ENCODE data around the gene HRH2.
A peak's percentile ranks its signal among the peaks of the same experiment; 100 is the strongest.

The HRH2 gene

GRCh38 chr5:175654807-175655206 is 3.1 kb upstream of the HRH2 start:
- H2BK120ac ChIP-seq (ENCODE audit: low read depth, low read length): no peak overlapping the region
- H2AK5ac ChIP-seq (ENCODE audit: low read depth, low read length): no peak overlapping the region
- no peak overlapping the region for H4K8ac ChIP-seq (ENCODE audit: low read depth, low read length)
- H3K27me3 ChIP-seq (ENCODE audit: control insufficient read depth in 3 of 3, insufficient read depth in 3 of 3, low read depth in 1 of 3, low read length in 3 of 3): peaks cover 2 to 48% (median 30%) of the 10 kb centered on the region in 3 experiments
- peaks cover 4 to 5% of the 10 kb centered on the region in 2 donors for H3K4me1 ChIP-seq (ENCODE audit: control insufficient read depth in 2 of 2, insufficient read depth in 1 of 2, low read depth in 1 of 2, low read length in 2 of 2)
- H3K36me3 ChIP-seq (replicated peaks in 1 of 2; ENCODE audit: control insufficient read depth in 2 of 2, insufficient read depth in 2 of 2, low read length in 2 of 2): no peaks in the 10 kb centered on the region
- no peak overlapping the region for H4K91ac ChIP-seq (ENCODE audit: low read depth, low read length, poor library complexity)
- H3K9ac ChIP-seq (ENCODE audit: low read depth, low read length, poor library complexity): no peak overlapping the region
- no peak overlapping the region for H3K23ac ChIP-seq (ENCODE audit: low read depth, low read length, poor library complexity)
- H2BK15ac ChIP-seq (ENCODE audit: low read length): no peak overlapping the region
- WGBS, 2 donors (ENCODE audit: extremely low coverage in 2 of 2, insufficient read length in 2 of 2, insufficient replicate concordance in 1 of 2): no CpG with 5 or more reads among the region's 8 CpGs
- H2BK5ac ChIP-seq (ENCODE audit: low read length): no peak overlapping the region
- H3K4me3 ChIP-seq (ENCODE audit: low read length in 2 of 2): no peak overlapping the region
- no peak overlapping the region for H3K27ac ChIP-seq (replicated peaks; ENCODE audit: low read length)
- peaks cover 1 to 2% of the 10 kb centered on the region in 2 donors for H3K9me3 ChIP-seq (replicated peaks in 1 of 2; ENCODE audit: control insufficient read depth in 2 of 2, insufficient read depth in 1 of 2, low read depth in 1 of 2, low read length in 2 of 2)
- H3K14ac ChIP-seq (ENCODE audit: low read length): no peak overlapping the region
- H3K4me2 ChIP-seq (ENCODE audit: insufficient read depth, low read length, poor library complexity, severe bottlenecking): no peak overlapping the region
- no peak overlapping the region for H3K4ac ChIP-seq (ENCODE audit: low read length)
- H3K18ac ChIP-seq (ENCODE audit: low read length): no peak overlapping the region
- H2AFZ ChIP-seq (ENCODE audit: low read length): no peak overlapping the region
- no peak for DNase-seq (ENCODE audit: low spot score)
- no peak overlapping the region for H2BK12ac ChIP-seq (ENCODE audit: low read length)
- H3K79me1 ChIP-seq (ENCODE audit: low read depth, low read length): no peaks in the 10 kb centered on the region

DNA sequence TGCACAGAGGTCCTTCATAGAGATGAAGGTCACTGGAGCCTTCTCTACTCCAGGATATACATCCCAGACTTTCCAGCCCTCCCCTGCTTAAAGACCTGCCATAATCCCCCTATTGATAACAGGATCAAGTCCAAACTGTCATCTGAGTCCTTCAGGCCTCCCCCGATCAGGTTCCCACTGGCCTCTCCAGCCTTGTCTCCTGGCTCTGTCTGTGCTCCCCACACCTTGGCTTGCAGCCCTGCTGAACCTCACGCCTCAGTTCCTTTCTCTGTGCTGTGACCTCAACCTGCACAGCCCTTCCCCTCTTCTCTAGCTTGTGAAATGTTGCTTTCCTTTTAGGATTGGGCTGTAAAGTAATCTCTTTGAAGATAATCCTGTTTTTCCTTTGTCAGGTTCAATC is 2.5 kb upstream of the HRH2 start:
- no peak overlapping the region for H3K4ac ChIP-seq (ENCODE audit: low read length)
- H2BK120ac ChIP-seq (ENCODE audit: low read depth, low read length): no peak overlapping the region
- no peak overlapping the region for H2BK12ac ChIP-seq (ENCODE audit: low read length)
- no CpG with 5 or more reads among the region's 2 CpGs for WGBS, 2 donors (ENCODE audit: extremely low coverage in 2 of 2, insufficient read length in 2 of 2, insufficient replicate concordance in 1 of 2)
- no peaks in the 10 kb centered on the region for H3K9me3 ChIP-seq (replicated peaks in 1 of 2; ENCODE audit: control insufficient read depth in 2 of 2, insufficient read depth in 1 of 2, low read depth in 1 of 2, low read length in 2 of 2)
- H3K4me3 ChIP-seq (ENCODE audit: low read length in 2 of 2): no peak overlapping the region
- no peak overlapping the region for H4K8ac ChIP-seq (ENCODE audit: low read depth, low read length)
- peaks cover 4 to 5% of the 10 kb centered on the region in 2 donors for H3K4me1 ChIP-seq (ENCODE audit: control insufficient read depth in 2 of 2, insufficient read depth in 1 of 2, low read depth in 1 of 2, low read length in 2 of 2)
- peak overlapping the region; percentile 25 for H3K14ac ChIP-seq (ENCODE audit: low read length)
- no peaks in the 10 kb centered on the region for H3K79me1 ChIP-seq (ENCODE audit: low read depth, low read length)
- H2AFZ ChIP-seq (ENCODE audit: low read length): no peak overlapping the region
- H3K23ac ChIP-seq (ENCODE audit: low read depth, low read length, poor library complexity): no peak overlapping the region
- H3K36me3 ChIP-seq (replicated peaks in 1 of 2; ENCODE audit: control insufficient read depth in 2 of 2, insufficient read depth in 2 of 2, low read length in 2 of 2): no peaks in the 10 kb centered on the region
- no peak overlapping the region for H2BK5ac ChIP-seq (ENCODE audit: low read length)
- H3K9ac ChIP-seq (ENCODE audit: low read depth, low read length, poor library complexity): no peak overlapping the region
- no peak overlapping the region for H2AK5ac ChIP-seq (ENCODE audit: low read depth, low read length)
- H3K18ac ChIP-seq (ENCODE audit: low read length): no peak overlapping the region
- no peak for DNase-seq (ENCODE audit: low spot score)
- no peak overlapping the region for H3K27ac ChIP-seq (replicated peaks; ENCODE audit: low read length)
- no peak overlapping the region for H4K91ac ChIP-seq (ENCODE audit: low read depth, low read length, poor library complexity)
- no peak overlapping the region for H3K4me2 ChIP-seq (ENCODE audit: insufficient read depth, low read length, poor library complexity, severe bottlenecking)
- peaks cover 2 to 54% (median 31%) of the 10 kb centered on the region in 3 experiments for H3K27me3 ChIP-seq (ENCODE audit: control insufficient read depth in 3 of 3, insufficient read depth in 3 of 3, low read depth in 1 of 3, low read length in 3 of 3)
- H2BK15ac ChIP-seq (ENCODE audit: low read length): no peak overlapping the region

DNA sequence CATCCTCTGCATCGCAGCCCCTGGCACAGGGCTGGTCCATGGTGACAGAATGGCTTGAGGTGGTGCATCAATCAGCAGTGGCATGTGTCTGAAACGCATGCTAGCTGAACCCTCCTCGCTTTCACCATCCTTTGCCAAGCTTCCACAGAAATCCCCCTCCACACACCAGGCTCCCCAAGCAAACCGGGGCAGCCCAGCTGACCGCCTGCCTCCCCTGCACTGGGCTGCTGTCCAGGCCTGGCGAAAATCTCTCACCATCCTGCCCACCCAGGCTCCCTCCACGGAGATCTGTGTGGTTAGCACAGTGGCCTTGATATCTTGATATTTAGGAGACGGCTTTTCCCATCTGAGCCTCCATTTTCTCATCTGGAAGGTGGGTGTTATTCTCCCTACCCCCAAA is 905 bp upstream of the HRH2 start:
- H3K4ac ChIP-seq (ENCODE audit: low read length): no peak overlapping the region
- no peak overlapping the region for H4K91ac ChIP-seq (ENCODE audit: low read depth, low read length, poor library complexity)
- H3K14ac ChIP-seq (ENCODE audit: low read length): no peak overlapping the region
- H3K36me3 ChIP-seq (replicated peaks in 1 of 2; ENCODE audit: control insufficient read depth in 2 of 2, insufficient read depth in 2 of 2, low read length in 2 of 2): no peaks in the 10 kb centered on the region
- H3K9me3 ChIP-seq (replicated peaks in 1 of 2; ENCODE audit: control insufficient read depth in 2 of 2, insufficient read depth in 1 of 2, low read depth in 1 of 2, low read length in 2 of 2): no peaks in the 10 kb centered on the region
- H2BK15ac ChIP-seq (ENCODE audit: low read length): no peak overlapping the region
- no peak overlapping the region for H3K4me3 ChIP-seq (ENCODE audit: low read length in 2 of 2)
- no CpG with 5 or more reads among the region's 8 CpGs for WGBS, 2 donors (ENCODE audit: extremely low coverage in 2 of 2, insufficient read length in 2 of 2, insufficient replicate concordance in 1 of 2)
- no peak overlapping the region for H3K9ac ChIP-seq (ENCODE audit: low read depth, low read length, poor library complexity)
- H3K4me1 ChIP-seq (ENCODE audit: control insufficient read depth in 2 of 2, insufficient read depth in 1 of 2, low read depth in 1 of 2, low read length in 2 of 2): peaks cover 4 to 5% of the 10 kb centered on the region in 2 donors
- no peak overlapping the region for H3K4me2 ChIP-seq (ENCODE audit: insufficient read depth, low read length, poor library complexity, severe bottlenecking)
- no peak overlapping the region for H3K27ac ChIP-seq (replicated peaks; ENCODE audit: low read length)
- no peak overlapping the region for H2AFZ ChIP-seq (ENCODE audit: low read length)
- no peak overlapping the region for H2AK5ac ChIP-seq (ENCODE audit: low read depth, low read length)
- no peak overlapping the region for H2BK120ac ChIP-seq (ENCODE audit: low read depth, low read length)
- H2BK12ac ChIP-seq (ENCODE audit: low read length): no peak overlapping the region
- DNase-seq (ENCODE audit: low spot score): no peak
- H3K18ac ChIP-seq (ENCODE audit: low read length): no peak overlapping the region
- no peaks in the 10 kb centered on the region for H3K79me1 ChIP-seq (ENCODE audit: low read depth, low read length)
- no peak overlapping the region for H4K8ac ChIP-seq (ENCODE audit: low read depth, low read length)
- H3K27me3 ChIP-seq (ENCODE audit: control insufficient read depth in 3 of 3, insufficient read depth in 3 of 3, low read depth in 1 of 3, low read length in 3 of 3): peaks cover 2 to 56% (median 31%) of the 10 kb centered on the region in 3 experiments
- H2BK5ac ChIP-seq (ENCODE audit: low read length): no peak overlapping the region
- H3K23ac ChIP-seq (ENCODE audit: low read depth, low read length, poor library complexity): no peak overlapping the region

DNA sequence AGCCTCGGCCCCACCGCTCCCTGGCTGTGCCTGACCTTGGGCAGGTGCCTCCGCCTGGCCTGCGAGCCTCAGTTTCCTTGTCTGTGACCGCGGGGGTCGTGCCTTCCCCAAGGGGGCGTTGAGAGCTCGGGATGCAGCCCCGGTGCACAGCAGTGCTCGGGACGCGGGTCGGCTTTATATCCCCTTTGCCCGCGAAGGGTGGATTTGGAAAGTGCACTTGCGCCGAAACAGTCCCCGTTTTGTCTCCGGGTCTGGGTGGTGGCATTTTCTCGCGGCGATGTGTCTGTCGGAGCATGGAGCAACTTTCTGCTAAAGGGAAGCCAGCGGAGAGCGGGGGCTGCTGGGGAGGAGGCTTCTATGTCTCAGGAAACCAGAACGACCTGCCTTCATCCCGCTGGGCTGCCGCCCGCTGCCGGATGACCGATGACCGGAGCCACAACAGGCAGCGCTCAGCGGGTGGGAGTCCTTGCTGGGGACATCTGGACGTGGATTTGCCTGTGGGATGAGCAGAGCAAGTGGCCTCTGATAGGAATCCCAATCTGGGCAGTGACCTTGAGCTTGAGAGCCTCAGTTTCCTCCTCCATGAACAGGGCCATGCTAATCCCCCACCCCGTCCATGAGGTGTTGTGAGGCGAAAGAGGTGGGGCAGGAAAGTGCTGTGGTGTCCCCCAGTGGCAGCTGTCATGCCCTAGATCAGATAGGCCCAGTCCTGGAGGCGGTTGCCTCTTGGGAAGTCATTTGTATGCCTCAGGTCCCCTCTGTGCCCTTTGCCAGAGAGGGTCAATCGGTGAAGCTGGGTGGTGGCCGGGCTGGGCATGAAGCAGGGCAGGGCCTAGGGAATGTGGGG is 651 bp downstream of the HRH2 start:
- Histone ChIP-seq H3K4me2 (ENCODE audit: insufficient read depth, low read length, poor library complexity, severe bottlenecking) (peak overlapping the region; percentile 90), H3K79me1 (ENCODE audit: low read depth, low read length) (no peaks in the 10 kb centered on the region), H2BK5ac (ENCODE audit: low read length) (no peak overlapping the region), H2AK5ac (ENCODE audit: low read depth, low read length) (no peak overlapping the region), H3K14ac (ENCODE audit: low read length) (no peak overlapping the region), H3K27me3 (ENCODE audit: control insufficient read depth in 3 of 3, insufficient read depth in 3 of 3, low read depth in 1 of 3, low read length in 3 of 3) (peaks cover 2 to 56% (median 31%) of the 10 kb centered on the region in 3 experiments), H3K4ac (ENCODE audit: low read length) (no peak overlapping the region), H3K36me3 (replicated peaks in 1 of 2; ENCODE audit: control insufficient read depth in 2 of 2, insufficient read depth in 2 of 2, low read length in 2 of 2) (no peaks in the 10 kb centered on the region), H3K23ac (ENCODE audit: low read depth, low read length, poor library complexity) (peak overlapping the region; percentile 56), H2BK12ac (ENCODE audit: low read length) (no peak overlapping the region), H3K27ac (replicated peaks; ENCODE audit: low read length) (no peak overlapping the region), H2BK120ac (ENCODE audit: low read depth, low read length) (no peak overlapping the region), H2AFZ (ENCODE audit: low read length) (peak overlapping the region; percentile 89), H3K4me1 (ENCODE audit: control insufficient read depth in 2 of 2, insufficient read depth in 1 of 2, low read depth in 1 of 2, low read length in 2 of 2) (peaks cover 4 to 5% of the 10 kb centered on the region in 2 donors), H4K91ac (ENCODE audit: low read depth, low read length, poor library complexity) (no peak overlapping the region), H3K9ac (ENCODE audit: low read depth, low read length, poor library complexity) (peak overlapping the region; percentile 88), H2BK15ac (ENCODE audit: low read length) (peak overlapping the region; percentile 13), H3K4me3 (ENCODE audit: low read length in 2 of 2) (peak overlapping the region; percentile 41 to 85), H3K9me3 (replicated peaks in 1 of 2; ENCODE audit: control insufficient read depth in 2 of 2, insufficient read depth in 1 of 2, low read depth in 1 of 2, low read length in 2 of 2) (no peaks in the 10 kb centered on the region), H3K18ac (ENCODE audit: low read length) (peak overlapping the region; percentile 56), H4K8ac (ENCODE audit: low read depth, low read length) (no peak overlapping the region)
- peak; percentile 11 for DNase-seq (ENCODE audit: low spot score)
- no CpG with 5 or more reads among the region's 41 CpGs for WGBS, 2 donors (ENCODE audit: extremely low coverage in 2 of 2, insufficient read length in 2 of 2, insufficient replicate concordance in 1 of 2)
